H1 (cell line): ENCODE measurements around the gene CCNL2. TPM values are rescaled to one million over a fixed set of nuclear protein-coding genes. Genes with fewer than 3 reads are reported as not detected.
A peak's percentile ranks its signal among the peaks of the same experiment; 100 is the strongest.
"Not testable (repeated sequence)": the region's sequence is repeated elsewhere in the genome, so short reads cannot be mapped to it uniquely, and the experiment has no call there.

Source experiments
- CTCF ChIA-PET: fragments of 300-600 bp; sonication (Branson Sonifier 250); formaldehyde crosslinking; loops from one replicate; lab custom pipeline; 2021; ENCODE audit not compliant: partially characterized antibody; lab: Charles Lee
- POLR2A ChIA-PET: fragments of 300-600 bp; sonication (Branson Sonifier 250); formaldehyde crosslinking; loops from one replicate; lab custom pipeline; 2021; ENCODE audit warnings: inconsistent platforms; ENCODE audit not compliant: partially characterized antibody; lab: Charles Lee
- DNase-seq, 2 experiments: peaks; one replicate each; pipeline versions ENCODE4 v3.0.0 to v3.0.0-alpha.2; 2010 to 2022; ENCODE audit warnings: low spot score in 2 of 2, low read depth in 1 of 2, mixed read lengths in 1 of 2
- FAIRE-seq: peaks from 2 replicates; lab custom pipeline; 2011; peaks lifted over from hg19 to GRCh38; lab: Jason Lieb, UNC
- H2AFZ ChIP-seq: 2 replicates; pipeline ENCODE4 v1.8.1; 2012; ENCODE audit warnings: low read length, inconsistent platforms
- H2AK5ac ChIP-seq: 2 replicates; pipeline ENCODE4 v1.6.1; 2013; ENCODE audit warnings: low read depth, low read length
- H2BK120ac ChIP-seq: replicated peaks from 2 replicates; pipeline ENCODE3; 2013; ENCODE audit warnings: low read depth, low read length, inconsistent platforms
- H2BK12ac ChIP-seq: 2 replicates; pipeline ENCODE4 v1.6.1; 2013; ENCODE audit warnings: low read depth, low read length
- H2BK15ac ChIP-seq: 2 replicates; pipeline ENCODE4 v1.6.1; 2013; ENCODE audit warnings: low read length
- H2BK20ac ChIP-seq: 2 replicates; pipeline ENCODE4 v1.6.1; 2013; ENCODE audit warnings: low read length
- H2BK5ac ChIP-seq: 2 replicates; pipeline ENCODE4 v1.6.1; 2013; ENCODE audit warnings: low read depth, low read length
- H3K14ac ChIP-seq: 2 replicates; pipeline ENCODE4 v1.6.1; 2013; ENCODE audit warnings: inconsistent platforms; ENCODE audit not compliant: insufficient read length
- H3K18ac ChIP-seq: 2 replicates; pipeline ENCODE4 v1.6.1; 2013; ENCODE audit warnings: low read length; ENCODE audit errors: extremely low read depth
- H3K23ac ChIP-seq: 2 replicates; pipeline ENCODE4 v1.6.1; 2013; ENCODE audit warnings: inconsistent platforms; ENCODE audit not compliant: insufficient read length
- H3K23me2 ChIP-seq: 2 replicates; pipeline ENCODE4 v1.6.1; 2013; ENCODE audit warnings: low read depth, low read length
- H3K27ac ChIP-seq: 2 replicates; pipeline ENCODE4 v1.6.1; 2011; ENCODE audit warnings: low read depth, low read length, inconsistent platforms
- H3K27me3 ChIP-seq, 4 experiments: replicated peaks in 1 of 4; 1 replicate in 1 of 4; 2 replicates in 3 of 4; pipeline versions ENCODE4 v1.6.1 to v1.8.1; 2011 to 2013; ENCODE audit warnings: low read length in 3 of 4, mild to moderate bottlenecking in 3 of 4, inconsistent platforms in 2 of 4, mixed read lengths in 2 of 4, moderate library complexity in 1 of 4; ENCODE audit not compliant: control insufficient read depth in 3 of 4, insufficient read depth in 3 of 4; ENCODE audit errors: extremely low read depth in 1 of 4
- H3K36me3 ChIP-seq, 4 experiments: 2 replicates each; pipeline versions ENCODE4 v1.6.1 to v1.8.1; 2011 to 2013; ENCODE audit warnings: mild to moderate bottlenecking in 4 of 4, low read length in 3 of 4, moderate library complexity in 2 of 4, control low read depth in 1 of 4, inconsistent platforms in 1 of 4; ENCODE audit not compliant: insufficient read depth in 4 of 4, control insufficient read depth in 2 of 4
- H3K4ac ChIP-seq: replicated peaks from 2 replicates; pipeline ENCODE3; 2013; ENCODE audit warnings: low read length, low read depth, mixed read lengths, inconsistent platforms; ENCODE audit not compliant: insufficient read length
- H3K4me1 ChIP-seq, 4 experiments: replicated peaks in 1 of 4; 1 replicate in 1 of 4; 2 replicates in 3 of 4; pipeline versions ENCODE4 v1.6.1 to v1.8.1; 2011 to 2013; ENCODE audit warnings: low read length in 3 of 4, inconsistent platforms in 2 of 4, mixed read lengths in 1 of 4; ENCODE audit not compliant: insufficient read depth in 4 of 4, control insufficient read depth in 3 of 4
- H3K4me2 ChIP-seq, 2 experiments: 2 replicates each; pipeline versions ENCODE4 v1.6.1 to v1.8.1; 2011 to 2013; ENCODE audit warnings: low read depth in 2 of 2, low read length in 2 of 2, control low read depth in 1 of 2, inconsistent platforms in 1 of 2, mild to moderate bottlenecking in 1 of 2; ENCODE audit not compliant: insufficient read depth in 1 of 2
- H3K4me3 ChIP-seq, 4 experiments: fragments of 200-600, 300-600 bp in 1 of 4; sonication (generic), shearing (Covaris generic), sonication (Bioruptor Twin) in 1 of 4; 2 replicates each; pipeline versions ENCODE4 v1.5.1 to v1.8.1; 2011 to 2016; ENCODE audit warnings: low read length in 4 of 4, low read depth in 3 of 4, control low read depth in 2 of 4, inconsistent platforms in 2 of 4, mild to moderate bottlenecking in 2 of 4, mixed read lengths in 1 of 4, moderate library complexity in 1 of 4; ENCODE audit not compliant: insufficient read depth in 2 of 4; ENCODE audit errors: extremely low read depth in 1 of 4
- H3K56ac ChIP-seq: replicated peaks from 2 replicates; pipeline ENCODE3; 2013; ENCODE audit warnings: low read depth, mild to moderate bottlenecking, mixed read lengths, low read length, inconsistent platforms; ENCODE audit not compliant: insufficient read length
- H3K79me1 ChIP-seq: 2 replicates; pipeline ENCODE4 v1.6.1; 2013; ENCODE audit warnings: low read depth, low read length, control low read depth
- H3K79me2 ChIP-seq, 2 experiments: 2 replicates each; pipeline versions ENCODE4 v1.6.1 to v1.8.1; 2012 to 2013; ENCODE audit warnings: low read length in 2 of 2, mild to moderate bottlenecking in 2 of 2, inconsistent platforms in 1 of 2; ENCODE audit not compliant: insufficient read depth in 2 of 2, control insufficient read depth in 1 of 2
- H3K9ac ChIP-seq, 4 experiments: replicated peaks in 1 of 4; 1 replicate in 1 of 4; 2 replicates in 3 of 4; pipeline versions ENCODE4 v1.6.1 to v1.8.1; 2011 to 2013; ENCODE audit warnings: low read depth in 3 of 4, low read length in 3 of 4, control low read depth in 2 of 4, mild to moderate bottlenecking in 2 of 4, moderate library complexity in 2 of 4, inconsistent platforms in 1 of 4; ENCODE audit errors: extremely low read depth in 1 of 4
- H3K9me3 ChIP-seq, 2 experiments: 2 replicates each; pipeline versions ENCODE4 v1.6.1 to v1.8.1; 2012 to 2013; ENCODE audit warnings: mild to moderate bottlenecking in 2 of 2, moderate library complexity in 2 of 2, control low read depth in 1 of 2, inconsistent platforms in 1 of 2, low read depth in 1 of 2, low read length in 1 of 2, mixed read lengths in 1 of 2; ENCODE audit not compliant: insufficient read depth in 2 of 2
- H4K20me1 ChIP-seq, 2 experiments: replicated peaks in 1 of 2; 2 replicates each; pipeline versions ENCODE3 to v1.8.1; 2011 to 2013; ENCODE audit warnings: inconsistent platforms in 2 of 2, low read length in 2 of 2, mild to moderate bottlenecking in 1 of 2; ENCODE audit not compliant: insufficient read depth in 2 of 2, control insufficient read depth in 1 of 2
- H4K5ac ChIP-seq: 2 replicates; pipeline ENCODE4 v1.6.1; 2013; ENCODE audit warnings: low read length, low read depth, mixed read lengths, inconsistent platforms; ENCODE audit not compliant: insufficient read length
- H4K8ac ChIP-seq: 2 replicates; pipeline ENCODE4 v1.8.0; 2013; ENCODE audit warnings: mild to moderate bottlenecking, moderate library complexity, low read length, inconsistent platforms; ENCODE audit not compliant: insufficient read depth; ENCODE audit errors: extremely low read depth
- H4K91ac ChIP-seq: replicated peaks from 2 replicates; pipeline ENCODE3; 2013; ENCODE audit warnings: low read length, mixed read lengths, inconsistent platforms; ENCODE audit not compliant: insufficient read length
- POLR2A ChIP-seq, 2 experiments: IDR thresholded peaks; 1 replicate in 1 of 2; 2 replicates in 1 of 2; pipeline ENCODE4 v1.6.1; 2011; ENCODE audit warnings: low read depth in 2 of 2, low read length in 2 of 2, mild to moderate bottlenecking in 2 of 2; ENCODE audit errors: control extremely low read depth in 1 of 2
- WGBS, 2 experiments: shearing (Covaris generic) in 1 of 2; methylation state at CpG; one replicate each; pipeline versions ENCODE4 v1.1.6 to v1.1.7; 2013 to 2015; ENCODE audit warnings: low lambda C conversion rate in 2 of 2, mixed read lengths in 2 of 2, inconsistent platforms in 1 of 2, low coverage in 1 of 2, missing lambda C conversion rate in 1 of 2; ENCODE audit not compliant: insufficient replicate concordance in 2 of 2, insufficient coverage in 1 of 2, insufficient read length in 1 of 2; ENCODE audit errors: extremely low coverage in 1 of 2, missing lambda C conversion rate in 1 of 2; 5-methylcytosine and 5-hydroxymethylcytosine counted together
- polyA plus RNA-seq, 7 experiments: library from polyadenylated mRNA; depleted of rRNA in 3 of 7; stranded (reverse) in 5 of 7; unstranded in 2 of 7; fragments of >200 nt in 5 of 7; fragments of 200-250 nt in 2 of 7; gene quantifications; 1 replicate in 5 of 7; 2 replicates in 1 of 7; 4 replicates in 1 of 7; pipeline versions ENCODE4 v1.2.1 to v1.2.3, GENCODE V29; 2011 to 2013; ENCODE audit warnings: missing spikeins in 2 of 7, mixed read lengths in 2 of 7
- total RNA-seq: library from RNA; stranded (reverse); fragmentation: NEBNext Ultra II Directional; extraction: Animal tissue kit (Norgen Biotek cat#: 25700); gene quantifications from 2 replicates; pipeline ENCODE4 v1.2.1, GENCODE V29; 2021

CCNL2 gene
- total and polyA plus RNA-seq, 2 of the 8 experiments (the other 6 are each of a cell fraction or from before 2014, with no cell fraction given) = 79.8 to 120 TPM

- Histone ChIP-seq H2BK5ac (peak overlapping the region; percentile 81; the same call in 1 of the 2 replicates), H3K36me3 (peaks cover 4 to 28% (median 6%) of the 10 kb centered on the region in 4 experiments; a peak in 7 of 8 replicates), H3K4me1 (peaks cover 8 to 18% (median 14%) of the 10 kb centered on the region in 4 experiments), H3K4me3 (peak overlapping the region in 1 of 4 experiments; percentile 46; a peak in 2 of 8 replicates), H2BK12ac (peak overlapping the region; percentile 50; the same call in 1 of the 2 replicates), H3K79me2 (peaks cover 14 to 35% of the 10 kb centered on the region in 2 experiments), H3K27ac (peak overlapping the region; percentile 85; the same call in 1 of the 2 replicates), H3K4me2 (peak overlapping the region; percentile 60 to 86; a peak in 3 of 4 replicates)
- H2AK5ac ChIP-seq, FAIRE-seq, H3K79me1 ChIP-seq, H3K56ac ChIP-seq, DNase-seq, H2BK20ac ChIP-seq, H3K18ac ChIP-seq, H4K20me1 ChIP-seq, H3K23ac ChIP-seq, H2AFZ ChIP-seq, H2BK15ac ChIP-seq, H4K8ac ChIP-seq, H3K9ac ChIP-seq, H3K14ac ChIP-seq, H2BK120ac ChIP-seq, H3K4ac ChIP-seq, H4K91ac ChIP-seq, H4K5ac ChIP-seq, H3K23me2 ChIP-seq, H3K27me3 ChIP-seq, H3K9me3 ChIP-seq: not testable (repeated sequence)
- ChIA-PET POLR2A (interaction anchor here (0.9 to 27.7 kb wide), 17 partner anchors 8 to 95 kb away, joined by 3 to 719 read pairs (median 6); partner anchors contain the start of genes ANKRD65, AURKAIP1, CCNL2 and VWA1), CTCF (interaction anchor here (1.1 to 1.7 kb wide), 3 partner anchors 8 to 10 kb away, joined by 5 to 9 read pairs (median 5); no protein-coding TSS in a partner anchor)
- peak in 1 of 2 experiments; percentile 46; a peak in 2 of 3 replicates for TF ChIP-seq POLR2A (IDR thresholded peaks at IDR 0.05; ENCODE audit: control extremely low read depth in 1 of 2, low read depth in 2 of 2, low read length in 2 of 2)
- 8% methylated on average over 8 of the region's 8 CpGs; no CpG with 5 or more reads in 1 of the 2 experiments for WGBS, 2 experiments
Observed at GRCh38 chr1:1410238-1410637, 11.1 kb upstream of the CCNL2 start.
